CD14-positive monocyte (primary cell): Measurements from ENCODE around the gene EIF4A2. TPM values are rescaled to one million over a fixed set of nuclear protein-coding genes. Genes with fewer than 3 reads are reported as not detected.
"Not testable (repeated sequence)": the region's sequence is repeated elsewhere in the genome, so short reads cannot be mapped to it uniquely, and the experiment has no call there.

Source experiments
- DNase-seq, 3 donors: peaks; one replicate each; pipeline ENCODE4 v3.0.0-alpha.2; 2011 to 2022
- H2AFZ ChIP-seq: 2 replicates; pipeline ENCODE4 v1.6.0; 2012; ENCODE audit warnings: mild to moderate bottlenecking, low read depth, low read length, inconsistent platforms; ENCODE audit not compliant: insufficient read depth, poor library complexity, severe bottlenecking
- H3K27ac ChIP-seq, 2 donors: 1 replicate in 1 of 2; 2 replicates in 1 of 2; pipeline ENCODE4 v1.5.1; 2012 to 2013; ENCODE audit warnings: low read length in 2 of 2, control low read depth in 1 of 2, inconsistent platforms in 1 of 2, low read depth in 1 of 2, mild to moderate bottlenecking in 1 of 2
- H3K27me3 ChIP-seq, 2 donors: one replicate each; pipeline versions ENCODE4 v1.6.0 to v1.6.1; 2011 to 2013; ENCODE audit warnings: low read length in 2 of 2; ENCODE audit not compliant: control insufficient read depth in 2 of 2, insufficient read depth in 2 of 2
- H3K36me3 ChIP-seq, 2 donors: replicated peaks in 1 of 2; 1 replicate in 1 of 2; 2 replicates in 1 of 2; pipeline versions ENCODE4 v1.5.1 to v1.6.1; 2012 to 2013; ENCODE audit warnings: low read length in 2 of 2, control low read depth in 1 of 2, inconsistent platforms in 1 of 2, mild to moderate bottlenecking in 1 of 2; ENCODE audit not compliant: insufficient read depth in 2 of 2, control insufficient read depth in 1 of 2
- H3K4me1 ChIP-seq, 2 donors: 1 replicate in 1 of 2; 2 replicates in 1 of 2; pipeline versions ENCODE4 v1.5.1 to v1.6.1; 2012 to 2013; ENCODE audit warnings: low read length in 2 of 2, control low read depth in 1 of 2, inconsistent platforms in 1 of 2, mild to moderate bottlenecking in 1 of 2, moderate library complexity in 1 of 2; ENCODE audit not compliant: insufficient read depth in 2 of 2, control insufficient read depth in 1 of 2
- H3K4me2 ChIP-seq: replicated peaks from 2 replicates; pipeline ENCODE3; 2012; ENCODE audit warnings: low read length, moderate library complexity, mild to moderate bottlenecking; ENCODE audit not compliant: poor library complexity, severe bottlenecking; ENCODE audit errors: extremely low read depth
- H3K4me3 ChIP-seq, 3 experiments: fragments of 200-600 bp in 1 of 3; sonication (generic) in 1 of 3; replicated peaks in 1 of 3; 1 replicate in 2 of 3; 2 replicates in 1 of 3; pipeline ENCODE4 v1.5.1; 2011 to 2013; ENCODE audit warnings: low read length in 3 of 3, mild to moderate bottlenecking in 3 of 3, control low read depth in 2 of 3, low read depth in 2 of 3, inconsistent platforms in 1 of 3, moderate library complexity in 1 of 3
- H3K79me2 ChIP-seq: 2 replicates; pipeline ENCODE4 v1.6.0; 2012; ENCODE audit warnings: mild to moderate bottlenecking, control low read depth, inconsistent platforms, low read length, moderate library complexity; ENCODE audit not compliant: insufficient read depth
- H3K9ac ChIP-seq: 2 replicates; pipeline ENCODE4 v1.6.0; 2017; ENCODE audit warnings: low read length, mild to moderate bottlenecking; ENCODE audit not compliant: insufficient read depth, poor library complexity, severe bottlenecking
- H3K9me3 ChIP-seq, 2 donors: replicated peaks in 1 of 2; 1 replicate in 1 of 2; 2 replicates in 1 of 2; pipeline versions ENCODE4 v1.5.1 to v1.6.1; 2012 to 2013; ENCODE audit warnings: low read length in 2 of 2, control low read depth in 1 of 2; ENCODE audit not compliant: control insufficient read depth in 1 of 2, insufficient read depth in 1 of 2
- H4K20me1 ChIP-seq: 2 replicates; pipeline ENCODE4 v1.6.0; 2012; ENCODE audit warnings: mild to moderate bottlenecking, low read length, control low read depth, moderate library complexity; ENCODE audit not compliant: insufficient read depth
- H3K27ac Mint-ChIP-seq, 7 donors: one replicate each; pipeline ENCODE4 v1.8.0; 2020; ENCODE audit warnings: mild to moderate bottlenecking in 7 of 7, mixed read lengths in 7 of 7, moderate library complexity in 6 of 7, inconsistent platforms in 2 of 7
- H3K27me3 Mint-ChIP-seq, 3 donors: one replicate each; pipeline ENCODE4 v1.8.0; 2021 to 2022; ENCODE audit warnings: low read depth in 3 of 3, mild to moderate bottlenecking in 3 of 3, mixed read lengths in 3 of 3, moderate library complexity in 3 of 3, inconsistent platforms in 1 of 3
- H3K36me3 Mint-ChIP-seq, 2 donors: one replicate each; pipeline ENCODE4 v1.8.0; 2020; ENCODE audit warnings: mixed read lengths in 2 of 2, inconsistent platforms in 1 of 2, mild to moderate bottlenecking in 1 of 2
- H3K4me1 Mint-ChIP-seq: one replicate; pipeline ENCODE4 v1.8.0; 2020; ENCODE audit warnings: mild to moderate bottlenecking, mixed read lengths
- H3K4me3 Mint-ChIP-seq, 2 donors: one replicate each; pipeline ENCODE4 v1.8.0; 2020; ENCODE audit warnings: mild to moderate bottlenecking in 2 of 2, mixed read lengths in 2 of 2, moderate library complexity in 1 of 2
- H3K9me3 Mint-ChIP-seq, 7 donors: one replicate each; pipeline ENCODE4 v1.8.0; 2020 to 2022; ENCODE audit warnings: mixed read lengths in 7 of 7, mild to moderate bottlenecking in 6 of 7, moderate library complexity in 6 of 7, inconsistent platforms in 2 of 7
- CTCF ChIP-seq: fragments of 200-600 bp; IDR thresholded peaks from one replicate; pipeline ENCODE4 v1.8.0; 2022; ENCODE audit warnings: antibody characterized with exemption, mild to moderate bottlenecking
- WGBS: methylation state at CpG from one replicate; pipeline ENCODE4 v1.1.5; 2013; ENCODE audit warnings: missing lambda C conversion rate; ENCODE audit not compliant: insufficient coverage; 5-methylcytosine and 5-hydroxymethylcytosine counted together
- intact Hi-C, 2 donors: fragments of 100-400 bp; cut with micrococcal nuclease; formaldehyde crosslinking; loops; one replicate each; pipeline versions ENCODE4 v1.15.0 to v1.15.1; 2023
- polyA plus RNA-seq, 3 donors: library from polyadenylated mRNA; depleted of rRNA in 1 of 3; unstranded in 2 of 3; stranded (reverse) in 1 of 3; fragments of 300-500 nt in 2 of 3; fragments of >200 nt in 1 of 3; fragmentation: Illumina TruSeq in 2 of 3; gene quantifications; 1 replicate in 2 of 3; 2 replicates in 1 of 3; pipeline ENCODE4 v1.2.3, GENCODE V29; 2012 to 2021

Gene EIF4A2
- polyA plus RNA-seq, 3 donors: 67.0 to 405 (median 73.0) TPM

- peak; percentile 30 to 51 (median 43) for DNase-seq
- H3K27ac Mint-ChIP-seq: no peak overlapping the region
- peaks cover 0 to 6% (median 4%) of the 10 kb centered on the region in 7 donors for H3K9me3 Mint-ChIP-seq
- TF ChIP-seq CTCF: peak; percentile 74
- H3K4me3 Mint-ChIP-seq: peak overlapping the region in 1 of 2 donors; percentile 39
- WGBS: 100% methylated on average over 3 of the region's 11 CpGs
- H3K27me3 ChIP-seq: peaks cover 31 to 36% of the 10 kb centered on the region in 2 donors
- no peak overlapping the region for H2AFZ ChIP-seq
- H3K4me3 ChIP-seq: no peak overlapping the region
- H3K9ac ChIP-seq: no peak overlapping the region
- H3K4me1 Mint-ChIP-seq: peaks cover 21% of the 10 kb centered on the region
- peaks cover 3 to 18% of the 10 kb centered on the region in 2 donors for H3K9me3 ChIP-seq
- peaks cover 2 to 7% of the 10 kb centered on the region in 2 donors for H3K36me3 Mint-ChIP-seq
- peaks cover 37 to 43% (median 41%) of the 10 kb centered on the region in 3 donors for H3K27me3 Mint-ChIP-seq
- peaks cover 11 to 17% of the 10 kb centered on the region in 2 donors for H3K4me1 ChIP-seq
- no peaks in the 10 kb centered on the region for H3K79me2 ChIP-seq
- no peak overlapping the region for H3K4me2 ChIP-seq
- intact Hi-C loops: loop anchor here (2.0 kb wide), 2 partner anchors 205 to 207 kb away; no protein-coding TSS in a partner anchor
- H3K36me3 ChIP-seq: no peaks in the 10 kb centered on the region
- no peak overlapping the region for H3K27ac ChIP-seq
- H4K20me1 ChIP-seq: no peaks in the 10 kb centered on the region
Observed at GRCh38 chr3:186821429-186822387, 38.3 kb downstream of the EIF4A2 start.

GRCh38 chr3:186822388-186822759 lies 39.0 kb downstream of the EIF4A2 start:
- H3K4me3 ChIP-seq, H3K36me3 ChIP-seq, H3K4me2 ChIP-seq, H4K20me1 ChIP-seq, H2AFZ ChIP-seq, DNase-seq, H3K79me2 ChIP-seq, H3K27ac Mint-ChIP-seq, intact Hi-C loops, H3K9me3 Mint-ChIP-seq, H3K27ac ChIP-seq, H3K9ac ChIP-seq, H3K36me3 Mint-ChIP-seq: not testable (repeated sequence)
- peaks cover 41 to 44% (median 42%) of the 10 kb centered on the region in 3 donors for H3K27me3 Mint-ChIP-seq
- WGBS: 100% methylated on average over 1 of the region's 1 CpG
- Histone ChIP-seq H3K4me1 (peaks cover 12 to 23% of the 10 kb centered on the region in 2 donors), H3K27me3 (peaks cover 31 to 38% of the 10 kb centered on the region in 2 donors), H3K9me3 (peaks cover 3 to 18% of the 10 kb centered on the region in 2 donors)
- peak overlapping the region in 1 of 2 donors; percentile 46 for H3K4me3 Mint-ChIP-seq
- peaks cover 22% of the 10 kb centered on the region for H3K4me1 Mint-ChIP-seq
